Osteocyte (in vitro differentiated cells): ENCODE measurements around the gene PIGU. TPM values are rescaled to one million over a fixed set of nuclear protein-coding genes. Genes with fewer than 3 reads are reported as not detected.
"Not testable (repeated sequence)": the region's sequence is repeated elsewhere in the genome, so short reads cannot be mapped to it uniquely, and the experiment has no call there.

Experiments
- DNase-seq: peaks from one replicate; pipeline ENCODE4 v3.0.0; 2021; ENCODE audit warnings: mixed read lengths; ENCODE audit not compliant: unreplicated experiment; ENCODE audit errors: extremely low spot score
- H3K27ac Mint-ChIP-seq: one replicate; pipeline ENCODE4 v1.8.0; 2021; ENCODE audit warnings: mild to moderate bottlenecking, mixed read lengths; ENCODE audit not compliant: unreplicated experiment
- H3K27me3 Mint-ChIP-seq: one replicate; pipeline ENCODE4 v1.8.0; 2021; ENCODE audit warnings: mixed read lengths; ENCODE audit not compliant: unreplicated experiment
- H3K36me3 Mint-ChIP-seq: one replicate; pipeline ENCODE4 v1.8.0; 2021; ENCODE audit warnings: mixed read lengths; ENCODE audit not compliant: unreplicated experiment
- H3K4me1 Mint-ChIP-seq: one replicate; pipeline ENCODE4 v1.8.0; 2021; ENCODE audit warnings: mixed read lengths; ENCODE audit not compliant: unreplicated experiment
- H3K4me3 Mint-ChIP-seq: one replicate; pipeline ENCODE4 v1.8.0; 2021; ENCODE audit warnings: mild to moderate bottlenecking, moderate library complexity, mixed read lengths; ENCODE audit not compliant: unreplicated experiment
- H3K9me3 Mint-ChIP-seq: one replicate; pipeline ENCODE4 v1.8.0; 2021; ENCODE audit warnings: mixed read lengths; ENCODE audit not compliant: unreplicated experiment
- CTCF ChIP-seq: fragments of 200-600 bp; sonication (generic); IDR thresholded peaks from 2 replicates; pipeline ENCODE4 v1.5.0; 2021; ENCODE audit warnings: antibody characterized with exemption, mild to moderate bottlenecking, moderate library complexity
- total RNA-seq: library from RNA; stranded (reverse); gene quantifications from 2 replicates; pipeline ENCODE4 v1.2.1, GENCODE V29; 2021

PIGU gene
- total RNA-seq, 1 donor from 2014 or later, result 15.5 TPM

- Mint-ChIP-seq H3K27ac (no peak overlapping the region), H3K9me3 (no peaks in the 10 kb centered on the region), H3K36me3 (peaks cover 17% of the 10 kb centered on the region), H3K4me1 (peaks cover 3% of the 10 kb centered on the region), H3K27me3 (no peaks in the 10 kb centered on the region), H3K4me3 (no peak overlapping the region)
- no peak for TF ChIP-seq CTCF
- no peak for DNase-seq
These were observed 54.0 kb downstream of the PIGU start for GRCh38 chr20:34622821-34623451.

- H3K4me1 Mint-ChIP-seq, result peaks cover 3% of the 10 kb centered on the region
- DNase-seq, result peak; percentile 25
- H3K4me3 Mint-ChIP-seq, result no peak overlapping the region
- no peaks in the 10 kb centered on the region for H3K27me3 Mint-ChIP-seq
- TF ChIP-seq CTCF, result no peak
- H3K9me3 Mint-ChIP-seq, result no peaks in the 10 kb centered on the region
- no peak overlapping the region for H3K27ac Mint-ChIP-seq
- H3K36me3 Mint-ChIP-seq, result peaks cover 17% of the 10 kb centered on the region
These were observed 55.2 kb downstream of the PIGU start for GRCh38 chr20:34621383-34622367.

- H3K27me3 Mint-ChIP-seq, result no peaks in the 10 kb centered on the region
- H3K27ac Mint-ChIP-seq, result no peak overlapping the region
- H3K4me3 Mint-ChIP-seq, result no peak overlapping the region
- no peak for DNase-seq
- TF ChIP-seq CTCF, result no peak
- no peaks in the 10 kb centered on the region for H3K9me3 Mint-ChIP-seq
- peaks cover 3% of the 10 kb centered on the region for H3K4me1 Mint-ChIP-seq
- H3K36me3 Mint-ChIP-seq, result peaks cover 17% of the 10 kb centered on the region
These were observed 55.9 kb downstream of the PIGU start for GRCh38 chr20:34621036-34621343.

GRCh38 chr20:34618676-34619075, 58.2 kb downstream of the PIGU start:
- peaks cover 3% of the 10 kb centered on the region for H3K4me1 Mint-ChIP-seq
- H3K27me3 Mint-ChIP-seq, result no peaks in the 10 kb centered on the region
- peaks cover 20% of the 10 kb centered on the region for H3K36me3 Mint-ChIP-seq
- no peak for TF ChIP-seq CTCF
- DNase-seq, result peak; percentile 7
- H3K4me3 Mint-ChIP-seq, result no peak overlapping the region
- H3K9me3 Mint-ChIP-seq, result no peaks in the 10 kb centered on the region
- no peak overlapping the region for H3K27ac Mint-ChIP-seq

DNA sequence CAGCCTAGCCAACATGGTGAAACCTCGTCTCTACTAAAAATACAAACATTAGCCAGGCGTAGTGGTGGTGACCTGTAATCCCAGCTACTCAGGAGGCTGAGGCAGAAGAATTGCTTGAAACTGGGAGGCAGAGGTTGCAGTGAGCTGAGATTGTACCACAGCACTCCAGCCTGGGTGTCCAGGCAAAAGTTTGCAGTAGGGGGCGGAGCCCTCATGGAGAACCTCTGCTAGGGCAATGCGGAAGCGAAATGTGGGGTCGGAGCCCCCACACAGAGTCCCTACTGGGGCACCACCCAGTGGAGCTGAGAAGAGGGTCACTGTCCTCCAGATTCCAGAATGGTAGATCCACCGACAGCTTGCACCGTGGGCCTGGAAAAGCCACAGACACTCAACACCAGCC, 60.0 kb downstream of the PIGU start:
- DNase-seq, result peak; percentile 71
- H3K27ac Mint-ChIP-seq, H3K27me3 Mint-ChIP-seq, H3K4me1 Mint-ChIP-seq, H3K4me3 Mint-ChIP-seq, H3K9me3 Mint-ChIP-seq: not testable (repeated sequence)
- peaks cover 19% of the 10 kb centered on the region for H3K36me3 Mint-ChIP-seq
